Loucy (cell line): ENCODE results near the gene SORBS1.

Experiments used
- H2AFZ ChIP-seq: fragments of 200-600 bp; sonication (generic); 2 replicates; pipeline ENCODE4 v1.6.0; 2016; ENCODE audit warnings: antibody characterized with exemption, mild to moderate bottlenecking, low read length, moderate library complexity
- H3F3A ChIP-seq: fragments of 200-600 bp; 2 replicates; pipeline ENCODE4 v1.6.0; 2016; ENCODE audit warnings: antibody characterized with exemption, low read depth, mild to moderate bottlenecking
- H3K27me3 ChIP-seq: fragments of 200-600 bp; sonication (generic); 2 replicates; pipeline ENCODE4 v1.6.1; 2014; ENCODE audit warnings: low read length, mild to moderate bottlenecking; ENCODE audit not compliant: insufficient read depth, poor library complexity, severe bottlenecking
- H3K36me3 ChIP-seq: fragments of 200-600 bp; sonication (generic); 2 replicates; pipeline ENCODE4 v1.6.1; 2016; ENCODE audit warnings: low read length; ENCODE audit not compliant: insufficient read depth
- H3K4me1 ChIP-seq: fragments of 200-600 bp; sonication (generic); 2 replicates; pipeline ENCODE4 v1.5.1; 2014; ENCODE audit warnings: low read length, mild to moderate bottlenecking; ENCODE audit not compliant: insufficient read depth, poor library complexity, severe bottlenecking
- H3K4me2 ChIP-seq: fragments of 200-600 bp; sonication (generic); 2 replicates; pipeline ENCODE4 v1.6.0; 2014; ENCODE audit warnings: antibody characterized with exemption, low read length, low read depth, mild to moderate bottlenecking; ENCODE audit not compliant: poor library complexity, severe bottlenecking
- H3K4me3 ChIP-seq: fragments of 200-600 bp; sonication (generic); 2 replicates; pipeline ENCODE4 v1.5.1; 2014; ENCODE audit warnings: low read length, mild to moderate bottlenecking, mixed read lengths; ENCODE audit not compliant: poor library complexity, severe bottlenecking
- H3K79me2 ChIP-seq: fragments of 200-600 bp; sonication (generic); 2 replicates; pipeline ENCODE4 v1.6.1; 2014; ENCODE audit warnings: low read length; ENCODE audit not compliant: insufficient read depth
- H3K9ac ChIP-seq: fragments of 200-600 bp; sonication (generic); 2 replicates; pipeline ENCODE4 v1.6.0; 2014; ENCODE audit warnings: mild to moderate bottlenecking, low read depth, low read length, moderate library complexity; ENCODE audit not compliant: poor library complexity, severe bottlenecking
- H3K9me2 ChIP-seq: fragments of 200-600 bp; sonication (generic); replicated peaks from 2 replicates; pipeline ENCODE4 v1.6.1; 2016; ENCODE audit warnings: low read depth, low read length, mixed read lengths
- H3K9me3 ChIP-seq: fragments of 200-600 bp; sonication (generic); 2 replicates; pipeline ENCODE4 v1.6.1; 2014; ENCODE audit warnings: mild to moderate bottlenecking, antibody characterized with exemption, low read length, low read depth; ENCODE audit not compliant: insufficient read depth
- H4K20me1 ChIP-seq: fragments of 200-600 bp; sonication (generic); 2 replicates; pipeline ENCODE4 v1.6.0; 2014; ENCODE audit warnings: antibody characterized with exemption, low read length, mild to moderate bottlenecking; ENCODE audit not compliant: insufficient read depth, poor library complexity, severe bottlenecking
- CTCF ChIP-seq: fragments of 200-600 bp; sonication (generic); conservative IDR thresholded peaks from 2 replicates; pipeline ENCODE4 v1.5.1; 2014; ENCODE audit warnings: mild to moderate bottlenecking, antibody characterized with exemption, low read length
- EZH2phosphoT487 ChIP-seq: fragments of 200-600 bp; IDR thresholded peaks from 2 replicates; pipeline ENCODE4 v1.6.1; 2018; ENCODE audit warnings: antibody characterized with exemption, mild to moderate bottlenecking, moderate library complexity, borderline replicate concordance

SORBS1 gene

GRCh38 chr10:95482501-95483233 lies 78.5 kb downstream of the SORBS1 start:
- no peaks in the 10 kb centered on the region for H3K4me1 ChIP-seq
- H3K36me3 ChIP-seq: no peaks in the 10 kb centered on the region
- H3K9me3 ChIP-seq: no peaks in the 10 kb centered on the region
- H3F3A ChIP-seq: no peaks in the 10 kb centered on the region
- no peak overlapping the region for H3K9ac ChIP-seq
- H3K79me2 ChIP-seq: no peaks in the 10 kb centered on the region
- H3K4me2 ChIP-seq: no peak overlapping the region
- no peaks in the 10 kb centered on the region for H4K20me1 ChIP-seq
- no peaks in the 10 kb centered on the region for H3K27me3 ChIP-seq
- H3K4me3 ChIP-seq: no peak overlapping the region
- TF ChIP-seq EZH2phosphoT487 (no peak), CTCF (no peak)
- H2AFZ ChIP-seq: no peak overlapping the region
- no peaks in the 10 kb centered on the region for H3K9me2 ChIP-seq

- Histone ChIP-seq H4K20me1 (no peaks in the 10 kb centered on the region), H3K4me2 (no peak overlapping the region), H3K79me2 (no peaks in the 10 kb centered on the region), H3K4me1 (no peaks in the 10 kb centered on the region), H3K9ac (no peak overlapping the region), H3K4me3 (no peak overlapping the region), H2AFZ (no peak overlapping the region), H3K27me3 (no peaks in the 10 kb centered on the region), H3K9me2 (no peaks in the 10 kb centered on the region), H3K9me3 (no peaks in the 10 kb centered on the region), H3K36me3 (no peaks in the 10 kb centered on the region), H3F3A (no peaks in the 10 kb centered on the region)
- TF ChIP-seq EZH2phosphoT487 (no peak), CTCF (no peak)
These were observed 80.2 kb downstream of the SORBS1 start for GRCh38 chr10:95480901-95481491.

- H3K9me3 ChIP-seq: no peaks in the 10 kb centered on the region
- H3K27me3 ChIP-seq: no peaks in the 10 kb centered on the region
- H3F3A ChIP-seq: no peaks in the 10 kb centered on the region
- H2AFZ ChIP-seq: no peak overlapping the region
- H3K9me2 ChIP-seq: no peaks in the 10 kb centered on the region
- H3K4me2 ChIP-seq: no peak overlapping the region
- no peaks in the 10 kb centered on the region for H3K4me1 ChIP-seq
- H4K20me1 ChIP-seq: no peaks in the 10 kb centered on the region
- TF ChIP-seq EZH2phosphoT487: no peak
- TF ChIP-seq CTCF: no peak
- H3K79me2 ChIP-seq: no peaks in the 10 kb centered on the region
- no peaks in the 10 kb centered on the region for H3K36me3 ChIP-seq
- H3K4me3 ChIP-seq: no peak overlapping the region
- no peak overlapping the region for H3K9ac ChIP-seq
These were observed 80.9 kb downstream of the SORBS1 start for GRCh38 chr10:95480102-95480900.
